ENCODE data around the gene COL2A1.

Gene COL2A1

GRCh38 chr12:48005001-48005749 lies 899 bp upstream of the COL2A1 start:
- Histone ChIP-seq H3K4me2 (ENCODE audit: low read length) (no peak overlapping the region), H2AFZ (ENCODE audit: low read length) (no peak overlapping the region), H3K9me3 (ENCODE audit: low read length) (no peaks in the 10 kb centered on the region), H3K36me3 (ENCODE audit: insufficient read depth, low read length) (no peaks in the 10 kb centered on the region), H3K9ac (ENCODE audit: low read length) (no peak overlapping the region), H3K4me1 (ENCODE audit: insufficient read depth, low read length, severe bottlenecking) (no peaks in the 10 kb centered on the region), H4K20me1 (ENCODE audit: insufficient read depth, low read length) (no peaks in the 10 kb centered on the region), H3K79me2 (ENCODE audit: insufficient read depth, low read length) (no peaks in the 10 kb centered on the region), H3F3A (ENCODE audit: insufficient read depth, low read length) (no peaks in the 10 kb centered on the region), H3K4me3 (ENCODE audit: low read depth, low read length, poor library complexity, severe bottlenecking) (no peak overlapping the region), H3K27me3 (ENCODE audit: insufficient read depth, low read length) (0 out of 2 replicates have a peak, but pooled peaks cover 10% of the 10 kb centered on the region), H3K27ac (ENCODE audit: low read depth, low read length, poor library complexity, severe bottlenecking) (no peak overlapping the region), H3K9me2 (ENCODE audit: low read depth, low read length) (no peaks in the 10 kb centered on the region)
- TF ChIP-seq EZH2 (IDR thresholded peaks at IDR 0.05; ENCODE audit: borderline replicate concordance, low read length) (no peak), CTCF (IDR thresholded peaks at IDR 0.05; ENCODE audit: low read length) (no peak)

DNA sequence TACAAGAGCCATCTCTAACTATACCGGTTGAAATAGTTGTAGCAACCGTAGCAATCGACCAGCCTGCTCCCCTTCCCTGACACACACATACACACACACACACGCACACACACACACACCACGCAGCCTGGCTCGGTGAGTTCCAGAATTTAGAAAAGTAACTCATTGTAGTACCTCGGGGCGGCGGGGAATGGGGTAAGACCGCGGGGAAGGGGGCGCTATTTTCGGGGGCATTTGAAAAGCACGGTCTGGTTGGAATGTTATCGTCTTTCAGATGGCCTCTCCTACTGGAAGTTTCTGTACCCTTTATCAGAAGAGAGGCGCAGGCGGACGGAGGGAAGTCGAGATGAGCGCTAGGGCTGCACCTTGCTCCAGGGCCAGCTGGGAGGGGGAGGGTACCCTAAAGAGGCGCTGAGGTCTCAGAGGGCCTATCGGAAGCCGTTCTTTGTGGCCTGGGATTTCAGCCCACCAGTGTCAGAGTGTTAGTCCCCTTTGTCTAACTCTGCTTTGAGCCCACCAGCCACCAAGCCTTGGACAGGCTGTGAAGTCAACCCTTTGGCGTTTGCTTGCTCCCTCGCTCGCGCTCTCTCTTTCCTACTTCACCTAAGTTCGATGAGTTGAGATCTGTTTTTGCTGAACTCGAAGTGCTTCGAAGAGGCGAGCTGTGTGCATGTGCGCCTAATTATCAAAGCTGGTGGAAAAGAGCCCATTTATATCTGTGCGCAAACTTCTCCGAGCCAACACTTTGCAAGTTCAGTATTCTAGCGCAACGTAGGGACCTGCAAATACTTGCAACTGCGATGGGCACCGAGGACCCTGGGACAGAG lies 837 bp downstream of the COL2A1 start:
- Histone ChIP-seq H2AFZ (ENCODE audit: low read length) (no peak overlapping the region), H3K27ac (ENCODE audit: low read depth, low read length, poor library complexity, severe bottlenecking) (no peak overlapping the region), H3K79me2 (ENCODE audit: insufficient read depth, low read length) (no peaks in the 10 kb centered on the region), H3K9me3 (ENCODE audit: low read length) (no peaks in the 10 kb centered on the region), H3K4me3 (ENCODE audit: low read depth, low read length, poor library complexity, severe bottlenecking) (no peak overlapping the region), H3K36me3 (ENCODE audit: insufficient read depth, low read length) (no peaks in the 10 kb centered on the region), H4K20me1 (ENCODE audit: insufficient read depth, low read length) (no peaks in the 10 kb centered on the region), H3F3A (ENCODE audit: insufficient read depth, low read length) (no peaks in the 10 kb centered on the region), H3K9ac (ENCODE audit: low read length) (no peak overlapping the region), H3K9me2 (ENCODE audit: low read depth, low read length) (no peaks in the 10 kb centered on the region), H3K4me2 (ENCODE audit: low read length) (no peak overlapping the region), H3K4me1 (ENCODE audit: insufficient read depth, low read length, severe bottlenecking) (no peaks in the 10 kb centered on the region), H3K27me3 (ENCODE audit: insufficient read depth, low read length) (peaks cover 10% of the 10 kb centered on the region; the same call in 1 of the 2 replicates)
- no peak for TF ChIP-seq CTCF (IDR thresholded peaks at IDR 0.05; ENCODE audit: low read length)
- no peak for TF ChIP-seq EZH2 (IDR thresholded peaks at IDR 0.05; ENCODE audit: borderline replicate concordance, low read length)

DNA sequence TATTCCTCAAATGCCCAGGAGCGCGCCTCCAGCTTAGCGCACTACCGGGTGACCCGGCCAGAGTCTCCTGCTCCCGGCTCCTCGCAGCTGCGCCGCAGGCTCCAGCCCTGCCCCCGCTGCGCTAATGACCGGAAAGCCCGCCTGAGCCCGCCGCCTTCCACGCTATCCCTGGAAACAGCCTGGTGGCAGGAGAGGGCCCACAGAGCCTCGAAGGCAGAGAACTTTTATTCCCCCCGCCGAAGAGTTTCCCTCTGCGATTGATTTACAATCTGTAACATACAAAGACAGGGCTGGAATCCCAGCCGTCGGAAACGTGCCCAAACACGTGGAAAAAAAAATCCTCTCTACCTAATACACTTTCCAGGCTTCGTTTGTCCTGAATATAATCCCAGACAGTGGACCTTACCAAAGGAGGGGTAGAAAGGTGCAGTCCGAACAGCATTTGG lies 1.5 kb downstream of the COL2A1 start:
- no peak for TF ChIP-seq CTCF (IDR thresholded peaks at IDR 0.05; ENCODE audit: low read length)
- no peak for TF ChIP-seq EZH2 (IDR thresholded peaks at IDR 0.05; ENCODE audit: borderline replicate concordance, low read length)
- no peak overlapping the region for H3K9ac ChIP-seq (ENCODE audit: low read length)
- no peaks in the 10 kb centered on the region for H3K9me2 ChIP-seq (ENCODE audit: low read depth, low read length)
- no peaks in the 10 kb centered on the region for H3K36me3 ChIP-seq (ENCODE audit: insufficient read depth, low read length)
- no peak overlapping the region for H3K4me3 ChIP-seq (ENCODE audit: low read depth, low read length, poor library complexity, severe bottlenecking)
- no peaks in the 10 kb centered on the region for H3F3A ChIP-seq (ENCODE audit: insufficient read depth, low read length)
- no peak overlapping the region for H3K4me2 ChIP-seq (ENCODE audit: low read length)
- peaks cover 10% of the 10 kb centered on the region; the same call in 1 of the 2 replicates for H3K27me3 ChIP-seq (ENCODE audit: insufficient read depth, low read length)
- H3K27ac ChIP-seq (ENCODE audit: low read depth, low read length, poor library complexity, severe bottlenecking), result no peak overlapping the region
- no peak overlapping the region for H2AFZ ChIP-seq (ENCODE audit: low read length)
- no peaks in the 10 kb centered on the region for H4K20me1 ChIP-seq (ENCODE audit: insufficient read depth, low read length)
- H3K9me3 ChIP-seq (ENCODE audit: low read length), result no peaks in the 10 kb centered on the region
- H3K4me1 ChIP-seq (ENCODE audit: insufficient read depth, low read length, severe bottlenecking), result no peaks in the 10 kb centered on the region
- H3K79me2 ChIP-seq (ENCODE audit: insufficient read depth, low read length), result no peaks in the 10 kb centered on the region
